GM19397 (cell line): Measurements from ENCODE around the gene FGFR2.

Experiments used
- ATAC-seq: cut with Tn5 transposase; IDR thresholded peaks from one replicate; pipeline ENCODE4 v1.9.1; 2021; ENCODE audit warnings: mild to moderate bottlenecking, moderate library complexity; ENCODE audit not compliant: unreplicated experiment

FGFR2 gene

DNA sequence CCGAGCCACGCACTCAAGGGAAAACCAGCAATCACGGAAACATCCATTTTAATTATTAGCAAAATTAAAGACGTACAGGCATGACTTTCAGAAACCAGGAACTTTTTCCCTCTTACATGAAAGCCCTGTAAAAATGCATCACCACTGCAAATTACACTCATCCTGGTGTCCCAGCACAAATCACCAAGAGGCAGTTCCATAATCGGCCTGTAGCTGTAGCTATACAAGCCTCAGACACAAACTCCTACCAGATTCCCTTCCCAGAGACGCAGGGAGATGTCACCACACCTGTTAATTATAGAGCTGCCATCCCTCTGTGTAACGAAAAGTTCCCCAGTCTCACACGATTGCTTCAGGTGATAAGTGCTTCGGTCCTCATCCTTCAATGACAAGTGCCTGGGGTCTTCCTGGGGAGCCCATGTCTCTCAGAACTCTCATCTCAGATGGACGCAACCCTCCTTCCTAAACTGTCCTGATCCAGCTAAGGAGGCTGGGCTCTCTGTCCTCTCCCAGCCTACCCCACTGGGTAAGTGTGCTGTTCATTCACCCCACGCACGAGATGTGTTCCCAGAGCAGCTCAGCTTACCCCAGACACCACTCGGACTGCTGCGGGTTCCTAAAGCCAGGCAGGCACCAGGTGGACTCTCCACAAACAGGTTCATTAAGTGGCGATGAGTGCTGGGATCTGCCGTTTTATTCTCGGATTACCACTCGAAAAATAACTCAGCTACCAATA is 5.9 kb downstream of the FGFR2 start:
- no peak for ATAC-seq

DNA sequence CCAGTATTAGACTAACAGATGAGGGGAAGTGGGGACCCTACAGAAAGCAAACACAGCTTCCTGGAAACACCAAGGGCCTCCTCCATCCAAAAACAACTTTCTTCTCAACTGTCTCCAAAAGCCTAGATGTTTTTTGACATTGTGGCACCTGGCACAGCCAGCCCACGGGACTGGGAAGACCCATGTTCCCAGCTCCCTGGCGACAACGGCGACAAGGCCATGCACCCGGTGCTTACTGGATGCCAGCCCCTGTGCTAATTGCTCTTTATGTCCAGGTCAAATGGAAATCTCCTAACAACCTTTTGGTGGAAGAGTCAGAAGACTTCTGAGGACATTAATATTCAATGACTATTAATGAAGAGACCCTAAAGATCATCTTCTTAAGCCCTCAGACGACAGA is 7.1 kb downstream of the FGFR2 start:
- no peak for ATAC-seq

DNA sequence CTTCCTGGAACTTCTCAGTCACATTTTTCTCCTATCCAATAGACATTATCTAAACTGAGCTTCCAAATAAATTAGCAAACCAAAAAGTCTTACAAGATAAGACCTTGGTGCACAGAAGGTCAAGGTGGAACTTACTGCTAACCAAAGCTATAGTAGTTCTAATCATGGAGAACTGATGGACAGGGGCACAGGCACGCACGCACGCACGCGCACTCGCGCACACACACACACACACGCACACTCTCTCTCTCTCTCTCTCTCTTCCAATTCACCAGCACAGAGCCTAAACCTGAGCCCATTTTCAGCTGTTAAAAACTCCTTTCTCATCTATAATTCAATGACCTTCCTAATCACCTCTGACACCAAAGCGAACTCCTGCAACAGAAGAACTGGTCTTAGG is 7.5 kb downstream of the FGFR2 start:
- ATAC-seq: no peak

DNA sequence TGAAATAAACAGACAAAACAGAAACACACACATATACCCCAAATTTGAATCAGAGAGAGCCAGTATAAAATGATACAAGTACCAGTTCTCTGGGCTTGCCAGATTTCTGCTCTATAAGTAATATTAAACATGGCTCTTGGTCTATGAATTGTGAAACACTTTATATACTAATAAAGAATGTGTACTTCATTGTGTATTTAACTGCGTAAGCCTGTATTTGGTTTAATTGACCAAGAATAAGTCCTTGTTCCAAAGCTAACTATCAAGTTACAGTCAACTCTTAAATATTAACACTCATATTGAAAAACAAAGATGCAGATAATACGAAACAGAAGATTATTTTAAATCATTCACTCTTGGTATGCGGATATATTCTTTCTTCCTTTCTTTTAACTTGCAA is 8.7 kb downstream of the FGFR2 start:
- no peak for ATAC-seq

DNA sequence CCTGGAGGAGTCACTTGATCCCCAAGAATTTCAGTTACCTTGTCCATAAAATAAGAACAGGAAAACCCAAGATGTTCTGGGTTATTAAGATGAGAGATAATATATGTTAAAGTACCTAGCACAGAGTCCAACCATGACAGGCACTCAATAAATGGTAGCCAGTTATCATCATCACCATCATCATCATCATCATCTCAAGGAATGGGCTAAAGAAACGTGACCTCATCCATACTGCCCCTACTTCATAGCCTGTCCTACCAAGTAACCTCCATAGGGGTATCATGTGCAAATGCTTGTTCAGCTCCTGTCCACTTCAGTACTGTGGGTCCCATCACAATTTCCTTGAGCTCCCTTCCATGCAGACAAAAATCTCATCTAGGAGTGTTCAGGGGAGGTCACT is 14.4 kb downstream of the FGFR2 start:
- no peak for ATAC-seq

DNA sequence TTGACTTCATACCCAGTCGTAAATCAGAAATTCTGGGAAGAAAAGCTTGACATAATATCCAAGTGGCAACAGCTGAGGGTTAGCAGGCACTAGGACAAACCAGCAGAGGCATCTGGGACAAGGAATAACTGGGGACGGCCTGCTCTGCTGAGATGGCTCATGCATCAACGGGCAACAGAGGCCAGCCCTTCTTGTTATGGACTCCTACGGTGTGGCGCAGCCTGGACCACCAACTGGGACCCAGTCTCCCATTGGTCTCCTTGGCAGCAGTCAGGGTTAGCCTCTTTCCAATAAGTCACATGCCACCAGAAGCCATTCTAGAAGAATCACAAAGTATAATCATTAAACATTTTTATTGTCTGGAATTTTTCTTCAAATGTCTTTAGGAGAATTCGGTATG is 15.0 kb downstream of the FGFR2 start:
- ATAC-seq: no peak

DNA sequence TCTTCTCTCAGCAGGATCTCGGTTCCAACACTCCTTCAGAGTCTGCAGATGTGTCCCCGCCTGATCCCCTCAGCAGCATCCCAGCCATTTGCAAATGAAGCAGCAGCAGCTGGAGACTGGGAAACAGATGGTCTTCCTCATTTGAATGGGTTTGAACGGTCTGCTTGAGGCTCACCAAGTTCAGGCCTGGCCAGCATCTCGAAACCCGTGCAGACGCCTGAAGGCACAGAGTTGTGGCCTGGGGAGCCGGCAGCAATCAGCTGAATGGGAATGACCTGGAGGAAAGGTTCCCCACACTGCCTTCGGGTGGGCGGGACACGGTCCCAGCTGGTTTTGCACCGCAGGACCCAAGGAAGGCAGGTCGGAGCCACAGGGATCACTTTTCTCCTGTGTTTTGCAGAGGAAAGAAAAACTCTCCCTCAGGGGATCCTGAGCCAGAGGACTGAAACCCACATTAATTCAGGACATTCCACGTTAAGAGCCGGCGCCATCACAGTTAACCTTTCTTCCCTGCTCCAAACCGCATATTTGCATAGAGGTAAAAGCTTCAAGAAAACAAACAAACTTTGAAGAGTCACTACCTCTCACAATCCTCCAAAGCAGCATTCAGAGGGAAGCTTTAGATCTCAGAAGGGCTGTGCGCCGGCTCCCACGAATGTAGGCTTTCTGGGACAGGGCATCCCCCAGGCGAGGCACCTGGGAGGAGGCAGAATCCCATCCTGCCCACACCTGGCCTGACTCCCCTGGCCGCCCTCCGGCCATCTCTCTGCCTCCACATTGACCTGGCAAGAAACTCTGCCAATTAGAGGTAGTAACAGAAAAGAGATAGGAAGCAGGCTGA is 17.7 kb downstream of the FGFR2 start:
- ATAC-seq: no peak

DNA sequence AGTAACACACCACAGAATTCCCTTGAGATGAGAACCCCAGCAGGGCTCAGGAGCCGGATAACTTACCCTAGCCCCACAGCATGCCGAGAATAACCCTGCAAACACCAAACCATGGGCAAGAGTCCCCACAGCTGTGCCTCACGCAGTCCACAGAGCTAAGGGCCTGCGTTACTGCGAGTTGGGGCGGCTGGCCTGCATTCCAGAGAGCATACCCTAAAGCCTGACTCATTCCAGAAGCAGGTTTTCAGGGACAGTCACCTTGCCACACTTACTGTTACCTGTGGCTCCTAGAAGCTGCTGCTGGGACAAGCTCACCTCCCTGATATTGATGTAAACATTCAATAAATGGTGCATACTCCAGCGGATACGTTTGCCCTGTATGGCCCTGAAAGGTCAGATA is 18.6 kb downstream of the FGFR2 start:
- ATAC-seq: no peak

DNA sequence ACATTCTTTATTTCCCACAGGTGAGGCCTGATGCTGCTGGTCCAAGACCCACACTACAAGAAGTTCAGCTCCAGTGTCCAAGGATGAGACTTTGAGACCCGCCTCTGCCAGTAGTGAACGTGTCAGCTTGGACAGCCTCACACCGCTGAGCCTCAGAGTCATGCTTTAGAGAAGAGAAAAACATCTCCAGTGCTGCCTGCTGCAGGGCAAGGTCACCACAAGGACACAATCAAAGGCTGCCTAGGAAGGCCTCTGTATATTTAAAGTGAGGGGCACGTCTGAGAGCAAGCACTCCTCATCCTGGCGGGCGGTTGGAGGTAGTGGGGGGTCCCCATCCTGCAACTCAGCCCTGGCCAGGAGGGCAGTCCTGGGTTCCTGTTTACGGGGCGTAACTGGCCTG is 19.3 kb downstream of the FGFR2 start:
- no peak for ATAC-seq

DNA sequence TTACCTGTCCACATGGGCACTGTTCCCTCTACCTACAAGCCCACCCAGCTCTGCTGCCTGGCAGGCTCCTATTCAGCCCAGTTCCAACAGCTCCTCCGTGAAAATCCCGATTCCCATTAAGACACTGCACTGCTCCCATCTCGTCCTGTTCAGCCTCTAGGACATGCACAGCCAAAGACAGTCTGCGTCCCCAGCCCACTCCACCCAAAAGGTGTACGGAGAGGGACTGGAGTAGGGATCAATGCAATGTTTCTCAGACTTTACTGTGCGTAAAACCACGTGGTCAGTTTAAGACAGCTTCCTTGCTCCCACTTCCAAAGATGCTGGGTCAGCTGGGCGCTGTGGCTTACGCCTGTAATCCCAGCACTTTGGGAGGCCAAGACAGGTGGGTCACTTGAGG is 19.9 kb downstream of the FGFR2 start:
- no peak for ATAC-seq

DNA sequence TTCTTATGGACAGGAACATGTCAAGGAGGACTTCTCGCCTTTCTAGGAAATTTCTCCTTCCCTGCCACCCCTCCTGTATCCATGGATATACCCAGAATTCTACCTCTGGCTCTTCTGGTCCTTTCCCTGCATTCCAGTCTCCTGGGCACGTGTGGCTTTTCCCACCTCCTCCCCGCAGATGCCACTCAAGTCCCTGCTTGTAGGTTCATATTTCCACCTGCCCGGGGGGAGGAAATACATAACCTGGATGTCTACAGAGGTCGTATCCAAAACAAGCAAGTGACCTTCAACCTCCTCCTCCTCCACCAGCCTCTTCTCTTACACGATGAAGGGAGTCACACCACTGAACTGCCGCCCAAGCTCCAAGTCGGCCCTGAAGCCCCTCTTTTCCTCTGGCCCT is 20.7 kb downstream of the FGFR2 start:
- no peak for ATAC-seq

DNA sequence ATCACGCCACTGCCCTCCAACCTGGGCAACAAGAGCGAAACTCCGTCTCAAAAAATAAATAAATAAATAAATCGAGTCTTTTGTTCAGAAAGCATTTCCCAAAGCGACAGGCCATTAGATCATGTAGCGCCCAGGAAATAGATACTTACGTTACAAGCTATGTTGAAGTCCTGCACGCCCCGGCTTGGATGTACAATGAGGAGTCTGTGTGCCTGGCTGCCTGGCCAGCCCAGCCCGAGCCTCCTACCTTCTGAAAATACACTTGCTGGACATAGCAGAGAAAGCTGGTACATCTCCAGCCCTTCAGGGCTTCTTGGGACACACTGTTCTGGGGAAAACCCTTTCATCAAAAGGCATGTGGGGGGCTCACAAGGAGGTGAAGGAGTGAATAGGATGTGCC is 22.1 kb downstream of the FGFR2 start:
- ATAC-seq: no peak

DNA sequence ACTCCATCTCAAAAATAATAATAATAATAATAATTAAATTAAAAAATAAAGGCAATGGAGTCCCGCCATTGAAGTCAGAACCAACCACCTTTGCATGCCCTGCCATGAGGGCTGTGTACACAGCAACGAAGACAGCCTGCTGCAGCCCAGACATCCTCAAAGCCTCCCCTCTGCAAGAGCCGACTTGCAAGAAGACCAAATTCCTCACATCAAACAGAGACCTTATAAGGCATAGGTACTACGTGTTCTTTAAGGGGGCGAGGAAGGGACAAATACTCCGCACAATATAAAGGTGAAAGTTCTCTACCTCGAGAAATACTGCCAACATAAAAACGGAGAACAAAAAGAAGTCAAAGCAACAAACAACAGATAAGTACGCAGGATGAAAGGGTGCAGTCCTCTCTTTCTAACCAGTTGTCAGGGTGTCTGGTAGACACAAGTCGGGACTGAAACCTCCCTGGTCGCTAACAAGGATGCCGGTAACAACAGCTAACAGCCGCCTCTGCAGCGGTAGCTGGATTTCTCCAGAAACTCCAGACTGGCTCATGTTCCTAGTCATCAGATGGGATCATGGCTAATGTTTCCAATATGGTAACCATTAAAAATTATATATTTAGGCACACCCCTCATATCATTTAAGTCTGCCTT is 23.6 kb downstream of the FGFR2 start:
- ATAC-seq: no peak

DNA sequence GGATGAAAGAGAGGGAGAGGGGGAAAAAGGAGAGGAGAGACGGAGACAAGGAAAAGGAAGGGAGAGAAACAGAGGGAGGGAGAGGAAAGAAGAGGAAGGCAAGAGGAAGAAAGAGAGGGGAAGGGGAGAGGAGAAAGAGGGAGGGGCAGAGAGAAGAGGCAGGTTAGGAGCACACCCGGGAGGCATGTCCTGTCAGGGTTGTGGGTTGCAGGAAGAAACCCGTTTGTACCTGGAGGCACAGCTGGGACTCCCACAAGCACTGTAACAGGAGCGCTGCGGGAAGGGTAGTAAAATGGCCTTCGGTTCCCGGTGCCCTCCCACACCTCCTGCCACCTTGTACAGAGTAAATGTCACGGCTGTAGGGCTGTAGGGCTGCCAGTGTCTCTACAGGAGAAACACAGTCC is 24.7 kb downstream of the FGFR2 start:
- no peak for ATAC-seq

DNA sequence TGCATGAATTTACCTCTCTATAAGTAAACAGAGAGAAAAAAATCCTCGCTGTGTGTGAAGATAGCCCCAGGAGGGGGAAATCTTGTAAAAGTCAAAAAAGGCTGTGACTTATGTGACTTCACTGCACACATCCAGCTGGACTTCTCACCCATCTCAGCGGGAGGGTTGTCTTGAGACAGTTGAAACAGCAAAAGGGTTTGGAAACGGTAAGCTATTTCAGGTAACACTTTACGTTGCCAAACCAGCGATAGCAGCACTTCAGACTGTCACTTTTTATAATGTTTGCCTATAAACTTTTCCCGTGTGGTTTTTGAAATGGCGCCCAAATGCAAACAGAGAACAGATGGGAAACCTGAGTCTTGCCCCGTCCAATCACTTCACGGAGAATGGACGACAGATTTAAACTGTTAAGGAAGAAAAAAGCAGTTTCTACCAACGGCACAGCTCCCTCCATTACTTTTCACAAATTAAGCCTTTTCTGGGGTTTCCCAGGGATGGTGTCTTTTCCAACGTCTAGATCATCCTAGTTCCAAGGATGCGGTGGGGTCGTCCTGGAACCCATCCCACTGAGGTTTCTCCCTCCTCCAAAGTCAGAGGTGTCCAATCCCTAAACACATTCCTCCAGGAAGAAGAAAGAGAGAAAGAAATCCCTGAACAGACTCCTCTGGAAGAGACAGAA is 25.2 kb downstream of the FGFR2 start:
- ATAC-seq: no peak

DNA sequence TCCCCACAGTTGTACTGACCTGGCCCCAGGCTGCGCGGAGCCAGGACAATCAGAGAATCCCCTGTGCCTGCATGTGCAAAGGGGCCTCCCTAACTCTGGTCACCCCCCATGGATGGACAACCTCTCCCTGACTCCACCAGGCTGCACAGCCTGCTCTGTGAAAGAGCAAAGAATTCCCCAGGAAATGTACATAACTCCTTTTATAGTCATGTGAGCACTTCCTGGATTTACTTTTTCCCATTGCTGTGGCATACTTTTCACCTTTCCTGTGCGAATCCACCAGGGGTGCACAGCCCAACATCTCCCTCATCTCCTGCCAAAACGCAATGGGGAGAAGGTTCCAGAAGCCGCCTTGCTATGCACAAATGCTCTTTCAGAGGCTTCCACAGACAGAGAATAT is 27.9 kb downstream of the FGFR2 start:
- no peak for ATAC-seq

DNA sequence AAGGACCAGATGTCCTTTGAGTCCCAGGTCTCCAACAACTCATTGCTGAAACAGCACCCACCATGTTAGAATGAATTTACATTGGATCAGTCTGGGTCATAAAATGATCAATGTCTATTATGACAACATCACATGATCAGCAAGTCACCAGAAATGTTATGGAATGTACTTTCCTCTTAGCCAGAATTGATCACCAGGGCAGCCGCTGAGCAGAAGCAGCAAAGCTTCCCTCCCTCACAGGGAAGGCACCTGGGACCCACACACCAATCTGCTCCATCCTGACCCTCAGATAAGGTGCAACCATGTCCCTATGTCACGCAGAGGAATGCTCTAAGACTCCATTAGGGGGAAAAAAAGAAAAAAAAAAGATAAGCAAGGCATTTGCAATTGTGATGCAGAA is 30.0 kb downstream of the FGFR2 start:
- ATAC-seq: no peak

DNA sequence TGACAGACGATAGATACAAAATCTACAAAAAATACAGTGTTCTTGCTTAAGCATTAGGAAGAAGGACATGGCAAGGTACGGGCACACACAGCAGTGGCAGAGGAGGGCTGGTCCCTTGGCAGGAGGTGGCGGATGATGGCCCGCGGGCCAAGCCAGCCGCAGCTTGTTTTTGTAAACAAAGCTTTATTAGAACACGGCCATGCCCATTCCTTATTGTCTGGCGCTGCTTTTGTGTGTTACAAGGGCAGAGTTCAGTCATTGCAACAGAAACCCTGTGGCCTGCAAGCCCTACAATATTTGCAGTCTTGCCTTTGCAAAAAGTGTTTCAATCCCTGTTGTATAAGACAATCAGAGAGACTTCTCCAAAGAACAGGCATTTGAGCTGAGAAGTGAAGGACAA is 30.7 kb downstream of the FGFR2 start:
- ATAC-seq: no peak

DNA sequence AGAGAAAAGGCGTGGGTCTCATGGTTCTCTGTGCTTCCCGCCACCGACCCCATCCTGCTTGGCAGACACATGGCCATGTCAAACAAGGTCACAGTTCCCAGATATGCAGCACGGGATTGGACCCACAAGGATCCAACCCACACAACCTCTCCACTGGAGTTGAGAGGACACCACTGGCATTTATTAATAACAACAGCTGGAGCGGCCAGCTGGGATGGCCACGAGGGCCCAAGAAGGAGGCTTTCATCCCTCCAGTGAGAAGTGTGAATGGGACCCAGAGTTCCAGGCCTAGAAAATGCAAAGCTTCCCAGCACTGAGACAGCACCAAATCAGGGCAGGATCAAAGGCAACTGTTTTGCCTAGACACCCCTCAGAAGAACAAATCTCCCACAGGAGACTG is 31.5 kb downstream of the FGFR2 start:
- no peak for ATAC-seq

DNA sequence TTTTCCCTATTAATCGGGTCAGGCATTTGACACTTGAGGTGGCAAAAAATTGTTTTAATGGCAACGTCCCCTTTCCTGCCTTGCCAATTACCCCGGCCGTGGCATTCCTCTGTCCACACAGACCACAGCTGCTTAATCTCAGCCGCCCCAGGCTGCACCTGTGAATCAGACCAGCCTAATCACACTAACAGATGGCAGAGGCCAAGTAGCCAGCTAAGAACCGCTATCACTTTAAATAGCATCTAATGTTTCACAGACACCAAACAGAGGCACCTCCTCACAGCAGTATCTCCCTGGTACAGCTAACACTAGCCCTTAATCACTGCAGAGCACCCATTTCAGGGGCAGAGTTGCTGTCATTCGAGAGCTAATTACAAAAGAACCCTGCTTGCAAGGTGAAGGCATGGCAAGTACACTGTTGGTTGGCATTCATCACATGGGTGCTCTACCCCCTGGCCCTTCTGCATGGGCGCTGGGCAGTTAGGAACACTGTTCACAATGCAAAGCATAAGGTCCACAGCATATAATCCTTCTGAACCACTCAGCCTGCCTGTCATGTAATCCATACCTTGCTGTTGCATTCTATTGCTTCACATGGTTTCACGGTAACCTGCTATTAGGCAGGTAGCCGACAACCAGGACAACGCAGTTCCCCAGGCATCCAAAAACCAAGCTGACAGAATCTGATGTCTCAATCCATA is 38.8 kb downstream of the FGFR2 start:
- ATAC-seq: no peak

DNA sequence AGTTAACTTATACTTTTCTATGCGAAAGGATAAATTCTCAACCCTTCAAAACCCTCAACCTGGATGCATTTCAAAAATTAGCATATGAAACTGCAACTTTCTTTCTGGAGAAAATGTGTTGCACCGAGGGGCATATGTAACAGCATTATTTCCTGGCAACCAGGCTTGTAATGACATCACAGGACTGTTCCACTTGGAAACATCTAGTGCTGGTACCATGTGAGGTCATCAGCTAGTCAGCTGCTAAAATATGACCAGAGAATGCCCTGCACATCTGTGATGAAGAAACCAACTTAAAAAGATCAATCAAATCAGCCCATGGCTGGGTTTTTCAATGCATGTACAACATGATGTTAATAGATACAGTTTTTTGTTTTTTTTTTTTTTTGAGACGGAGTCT is 40.0 kb downstream of the FGFR2 start:
- no peak for ATAC-seq
